Measurements from ENCODE around the gene MVB12B. TPM values are rescaled to one million over a fixed set of nuclear protein-coding genes. Genes with fewer than 3 reads are reported as not detected.

Gene MVB12B
- total and polyA plus RNA-seq, 2 of the 8 experiments (the other 6 are each of a cell fraction or from before 2014, with no cell fraction given) = 2.6 to 5.0 TPM

DNA sequence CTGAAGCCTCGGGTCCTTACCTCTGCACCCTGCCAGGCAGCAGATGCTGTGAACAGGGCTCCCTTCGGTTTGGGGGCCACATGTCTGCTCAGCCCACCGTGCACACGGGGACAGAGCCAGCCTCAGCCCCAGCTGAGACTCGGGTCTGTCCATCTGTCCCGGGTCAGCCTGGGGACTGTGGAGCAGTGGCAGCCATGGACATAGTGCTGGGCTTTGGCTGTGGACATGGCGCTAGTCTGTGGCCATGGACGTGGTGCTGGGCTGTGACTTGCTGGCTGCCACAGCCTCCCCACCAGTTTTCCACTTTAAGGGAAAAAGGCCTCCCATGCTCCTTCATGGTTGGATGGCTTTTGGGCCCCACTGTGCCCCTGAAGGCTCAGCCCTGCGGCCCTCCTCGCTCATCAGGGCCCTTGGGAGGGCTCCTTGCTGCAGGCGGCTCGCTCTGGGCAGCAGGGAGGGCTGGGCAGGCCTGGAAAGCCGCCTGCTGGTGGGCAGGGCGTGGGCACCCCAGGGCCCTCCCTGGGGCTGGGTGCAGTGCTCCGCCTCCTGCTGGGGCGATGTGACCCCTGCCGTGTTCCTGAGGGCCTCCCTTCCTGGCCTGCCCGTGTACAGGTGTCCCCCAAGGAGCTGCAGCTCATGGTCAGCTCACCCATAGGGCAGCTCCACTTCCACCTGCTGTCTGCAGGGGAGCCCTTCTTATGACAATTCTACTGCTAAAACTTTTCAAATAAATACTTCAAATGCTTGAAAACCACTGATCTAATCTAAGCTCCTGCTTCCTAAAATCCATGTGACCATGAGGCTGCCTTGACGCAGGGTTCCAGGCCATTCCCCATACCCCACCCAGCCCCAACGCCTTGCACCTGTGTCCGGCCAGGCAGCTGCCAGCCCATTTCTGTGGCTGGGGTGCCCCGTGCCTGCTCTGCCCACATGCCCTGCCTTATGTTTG, 175.0 kb downstream of the MVB12B start (continued):
- TF ChIP-seq EGR1 (IDR thresholded peaks at IDR 0.05; ENCODE audit: borderline replicate concordance, low read depth, low read length) (no peak), NANOG (IDR thresholded peaks at IDR 0.05; ENCODE audit: insufficient read depth, low read depth, low read length, poor library complexity, severe bottlenecking) (no peak), SIRT6 (IDR thresholded peaks at IDR 0.05; ENCODE audit: low read length) (no peak)
